GM19397 (cell line): ENCODE results near the gene SLC2A5.
A peak's percentile ranks its signal among the peaks of the same experiment; 100 is the strongest.

Source experiments
- ATAC-seq: cut with Tn5 transposase; IDR thresholded peaks from one replicate; pipeline ENCODE4 v1.9.1; 2021; ENCODE audit warnings: mild to moderate bottlenecking, moderate library complexity; ENCODE audit not compliant: unreplicated experiment

SLC2A5 gene

GRCh38 chr1:9093091-9093490 is 23.7 kb upstream of the SLC2A5 start:
- ATAC-seq: no peak

GRCh38 chr1:9088807-9089206 is 19.4 kb upstream of the SLC2A5 start:
- ATAC-seq: no peak

GRCh38 chr1:9087411-9088125 is 18.1 kb upstream of the SLC2A5 start:
- no peak for ATAC-seq

- no peak for ATAC-seq
These were observed 17.4 kb upstream of the SLC2A5 start for GRCh38 chr1:9086796-9087195.

- ATAC-seq: no peak
These were observed 16.6 kb upstream of the SLC2A5 start for GRCh38 chr1:9086045-9086444.

GRCh38 chr1:9085306-9085940 is 16.0 kb upstream of the SLC2A5 start:
- no peak for ATAC-seq

- ATAC-seq: no peak
These were observed 15.5 kb upstream of the SLC2A5 start for GRCh38 chr1:9084906-9085305.

GRCh38 chr1:9081473-9081872 is 12.0 kb upstream of the SLC2A5 start:
- no peak for ATAC-seq

- ATAC-seq: no peak
These were observed 11.4 kb upstream of the SLC2A5 start for GRCh38 chr1:9080705-9081291.

GRCh38 chr1:9079988-9080704 is 10.7 kb upstream of the SLC2A5 start:
- peak; percentile 41 for ATAC-seq

- ATAC-seq: no peak
These were observed 9.5 kb upstream of the SLC2A5 start for GRCh38 chr1:9078752-9079500.

- no peak for ATAC-seq
These were observed 8.7 kb upstream of the SLC2A5 start for GRCh38 chr1:9078015-9078751.

- no peak for ATAC-seq
These were observed 5.6 kb upstream of the SLC2A5 start for GRCh38 chr1:9075022-9075421.

- ATAC-seq: no peak
These were observed 3.7 kb upstream of the SLC2A5 start for GRCh38 chr1:9073143-9073542.

- ATAC-seq: no peak
These were observed 2.3 kb upstream of the SLC2A5 start for GRCh38 chr1:9071554-9072235.

- ATAC-seq: no peak
These were observed 1.1 kb upstream of the SLC2A5 start for GRCh38 chr1:9070486-9070885.

- peak; percentile 5 for ATAC-seq
These were observed 482 bp downstream of the SLC2A5 start for GRCh38 chr1:9068981-9069325.

- no peak for ATAC-seq
These were observed 2.3 kb downstream of the SLC2A5 start for GRCh38 chr1:9066945-9067807.

- no peak for ATAC-seq
These were observed 4.2 kb downstream of the SLC2A5 start for GRCh38 chr1:9065213-9065751.
